ENCODE results near the gene SUSD1. TPM values are rescaled to one million over a fixed set of nuclear protein-coding genes. Genes with fewer than 3 reads are reported as not detected.

SUSD1 gene
- total RNA-seq, 1 experiment from 2014 or later = 8.1 TPM

DNA sequence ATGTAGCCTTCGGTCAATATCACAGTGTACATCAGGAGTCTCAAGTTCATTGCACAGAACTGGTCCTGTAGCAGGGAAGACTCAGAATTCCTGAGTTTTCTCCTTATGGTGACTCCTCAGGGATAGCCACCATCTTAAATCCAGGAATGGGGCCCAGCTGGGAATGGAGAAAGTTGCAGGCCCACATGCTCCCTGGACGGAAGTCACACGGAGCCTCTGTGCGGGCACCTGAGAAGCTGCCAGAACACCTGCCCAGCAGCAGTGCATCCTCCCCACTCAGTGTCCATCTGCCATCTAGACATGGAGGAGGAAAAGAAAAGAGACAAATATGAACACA, 133.9 kb downstream of the SUSD1 start:
- H4K5ac ChIP-seq (ENCODE audit: insufficient read length, low read depth, low read length) = no peak overlapping the region
- no peak overlapping the region for H3T11ph ChIP-seq (ENCODE audit: low read length)
- H3K4me1 ChIP-seq (ENCODE audit: insufficient read depth, low read length) = peaks cover 4% of the 10 kb centered on the region; the same call in 1 of the 2 replicates
- H3K4me3 Mint-ChIP-seq = no peak overlapping the region
- peaks cover 39 to 43% of the 10 kb centered on the region in 2 experiments for H3K4me1 Mint-ChIP-seq
- H3K56ac ChIP-seq (ENCODE audit: insufficient read length, low read depth, low read length) = no peak overlapping the region
- peak overlapping the region; percentile 19 for H3K27ac ChIP-seq (ENCODE audit: insufficient read length, low read depth, low read length)
- H2BK5ac ChIP-seq (ENCODE audit: insufficient read length, low read length) = no peak overlapping the region
- no peak overlapping the region for H2BK20ac ChIP-seq (ENCODE audit: low read depth, low read length, poor library complexity, severe bottlenecking)
- H3K4ac ChIP-seq (ENCODE audit: low read depth, low read length) = no peak overlapping the region; the same call in 1 of the 2 replicates
- no peak overlapping the region for H3K4me2 ChIP-seq (ENCODE audit: insufficient read depth, insufficient read length, low read length)
- no peak overlapping the region for H4K91ac ChIP-seq (ENCODE audit: insufficient read length, low read depth, low read length)
- H3K9ac ChIP-seq (ENCODE audit: extremely low read depth, insufficient read length, low read length) = no peak overlapping the region
- no peaks in the 10 kb centered on the region for H3K79me1 ChIP-seq (ENCODE audit: insufficient read depth, low read depth, low read length, poor library complexity, severe bottlenecking)
- no peak overlapping the region for H2AFZ ChIP-seq (ENCODE audit: low read length)
- no peak overlapping the region for H2AK5ac ChIP-seq (ENCODE audit: insufficient read length, low read length)
- H3K23ac ChIP-seq (ENCODE audit: insufficient read length, low read depth, low read length) = no peak overlapping the region
- H3K36me3 Mint-ChIP-seq (ENCODE audit: insufficient read depth in 1 of 3, low read depth in 3 of 3) = peaks cover 0 to 3% (median 2%) of the 10 kb centered on the region in 3 experiments; a peak in 3 of 7 replicates
- no peaks in the 10 kb centered on the region for H3K9me3 ChIP-seq (ENCODE audit: control insufficient read depth, low read depth, low read length)
- no peak for TF ChIP-seq CTCF (conservative IDR thresholded peaks at IDR 0.05)
- no peak overlapping the region for H3K14ac ChIP-seq (ENCODE audit: insufficient read depth, low read length)
- H3K23me2 ChIP-seq (ENCODE audit: insufficient read length, low read depth, low read length, poor library complexity, severe bottlenecking) = no peaks in the 10 kb centered on the region
- no peaks in the 10 kb centered on the region for H4K20me1 ChIP-seq (ENCODE audit: control insufficient read depth, insufficient read depth, insufficient read length)
- WGBS (ENCODE audit: extremely low coverage, insufficient read length, low lambda C conversion rate) = no CpG with 5 or more reads among the region's 4 CpGs
- H3K9me3 Mint-ChIP-seq = no peaks in the 10 kb centered on the region
- no peak overlapping the region for H4K8ac ChIP-seq (replicated peaks; ENCODE audit: insufficient read length, low read depth, low read length)
- H3K79me2 ChIP-seq (ENCODE audit: insufficient read depth, low read length) = no peaks in the 10 kb centered on the region
- DNase-seq = no peak
- no peak overlapping the region for H2BK12ac ChIP-seq (ENCODE audit: insufficient read length, low read depth, low read length)
- no peak overlapping the region for H2BK15ac ChIP-seq (ENCODE audit: low read depth, low read length)
- no peak overlapping the region for H2BK120ac ChIP-seq (ENCODE audit: low read depth, low read length, poor library complexity, severe bottlenecking)
- no peak overlapping the region for H3K18ac ChIP-seq (ENCODE audit: insufficient read length, low read depth, low read length)
- no peaks in the 10 kb centered on the region for H3K27me3 ChIP-seq (ENCODE audit: insufficient read depth, low read length)
- H3K27ac Mint-ChIP-seq = peak overlapping the region in 1 of 3 experiments; percentile 60; a peak in 1 of 7 replicates
- H3K27me3 Mint-ChIP-seq (ENCODE audit: low read depth) = no peaks in the 10 kb centered on the region
